Endothelial cell of umbilical vein (primary cell): Measurements from ENCODE around the gene OSBPL6. TPM values are rescaled to one million over a fixed set of nuclear protein-coding genes. Genes with fewer than 3 reads are reported as not detected.

ENCODE experiments used
- BruUV-seq: library from RNA; stranded (reverse); fragments of 400-500 nt; replicated peaks from 2 replicates; lab custom pipeline; 2021; lab: Mats Ljungman, UMichigan
- CTCF ChIA-PET: fragments of 300-600, 350-600 bp; sonication (Branson Sonifier 250); formaldehyde crosslinking; loops from one replicate; lab custom pipeline; 2021; ENCODE audit warnings: antibody characterized with exemption, inconsistent platforms; lab: Charles Lee
- POLR2A ChIA-PET: fragments of 300-600, 350-600 bp; sonication (Branson Sonifier 250); formaldehyde crosslinking; loops from one replicate; lab custom pipeline; 2021; ENCODE audit warnings: antibody characterized with exemption, inconsistent platforms; lab: Charles Lee
- DNase-seq: peaks from one replicate; pipeline ENCODE4 v3.0.0-alpha.2; 2011; ENCODE audit warnings: low read depth, low spot score
- FAIRE-seq: peaks from 2 replicates; lab custom pipeline; 2011; peaks lifted over from hg19 to GRCh38; lab: Jason Lieb, UNC
- H2AFZ ChIP-seq: 2 replicates; pipeline ENCODE4 v1.6.0; 2012; ENCODE audit warnings: low read depth, low read length, control low read depth, inconsistent platforms
- H3K27ac ChIP-seq: 2 replicates; pipeline ENCODE4 v1.5.1; 2011; ENCODE audit warnings: low read depth, mild to moderate bottlenecking, control low read depth, low read length, moderate library complexity; ENCODE audit not compliant: insufficient read depth
- H3K27me3 ChIP-seq, 2 experiments: 2 replicates each; pipeline versions ENCODE4 v1.6.0 to v1.6.1; 2011; ENCODE audit warnings: low read length in 2 of 2, mixed read lengths in 1 of 2; ENCODE audit not compliant: control insufficient read depth in 2 of 2, insufficient read depth in 2 of 2
- H3K36me3 ChIP-seq, 2 experiments: 2 replicates in 1 of 2; 3 replicates in 1 of 2; pipeline ENCODE4 v1.5.1; 2011; ENCODE audit warnings: low read length in 2 of 2, mild to moderate bottlenecking in 1 of 2, moderate library complexity in 1 of 2; ENCODE audit not compliant: control insufficient read depth in 2 of 2, insufficient read depth in 2 of 2; ENCODE audit errors: extremely low read depth in 1 of 2
- H3K4me1 ChIP-seq: 3 replicates; pipeline ENCODE4 v1.5.1; 2011; ENCODE audit warnings: mild to moderate bottlenecking, low read length; ENCODE audit not compliant: control insufficient read depth, insufficient read depth; ENCODE audit errors: extremely low read depth
- H3K4me2 ChIP-seq: 2 replicates; pipeline ENCODE4 v1.6.1; 2011; ENCODE audit warnings: low read length, control low read depth, mixed read lengths; ENCODE audit not compliant: insufficient read depth
- H3K4me3 ChIP-seq, 3 experiments: fragments of 200-600 bp in 1 of 3; sonication (generic), shearing (Covaris generic) in 1 of 3; replicated peaks in 1 of 3; 2 replicates each; pipeline ENCODE4 v1.5.1; 2011 to 2016; ENCODE audit warnings: control low read depth in 3 of 3, low read length in 3 of 3, mild to moderate bottlenecking in 2 of 3, inconsistent platforms in 1 of 3, low read depth in 1 of 3, moderate library complexity in 1 of 3; ENCODE audit not compliant: insufficient read depth in 1 of 3
- H3K79me2 ChIP-seq: 2 replicates; pipeline ENCODE4 v1.6.0; 2012; ENCODE audit warnings: low read length, inconsistent platforms; ENCODE audit not compliant: control insufficient read depth, insufficient read depth
- H3K9ac ChIP-seq: replicated peaks from 2 replicates; pipeline ENCODE3; 2011; ENCODE audit warnings: low read length, control low read depth; ENCODE audit not compliant: insufficient read depth; ENCODE audit errors: extremely low read depth
- H3K9me1 ChIP-seq: replicated peaks from 3 replicates; pipeline ENCODE4 v1.6.0; 2011; ENCODE audit warnings: mild to moderate bottlenecking, low read length; ENCODE audit not compliant: control insufficient read depth, insufficient read depth; ENCODE audit errors: extremely low read depth
- H3K9me3 ChIP-seq: replicated peaks from 2 replicates; pipeline ENCODE4 v1.5.1; 2012; ENCODE audit warnings: low read length, inconsistent platforms; ENCODE audit not compliant: control insufficient read depth, insufficient read depth
- H4K20me1 ChIP-seq: replicated peaks from 2 replicates; pipeline ENCODE3; 2011; ENCODE audit warnings: mild to moderate bottlenecking, low read length; ENCODE audit not compliant: control insufficient read depth, insufficient read depth; ENCODE audit errors: extremely low read depth
- CTCF ChIP-seq, 2 donors: IDR thresholded peaks; 1 replicate in 1 of 2; 2 replicates in 1 of 2; pipeline ENCODE4 v1.5.1; 2011; ENCODE audit warnings: low read length in 2 of 2, mild to moderate bottlenecking in 2 of 2, moderate library complexity in 2 of 2, control low read depth in 1 of 2, inconsistent platforms in 1 of 2, low read depth in 1 of 2; ENCODE audit not compliant: insufficient read depth in 1 of 2; ENCODE audit errors: extremely low read depth in 1 of 2
- EZH2 ChIP-seq: IDR thresholded peaks from 2 replicates; pipeline ENCODE4 v1.6.1; 2012; ENCODE audit warnings: borderline replicate concordance, low read depth, mild to moderate bottlenecking, moderate library complexity, low read length, inconsistent platforms; ENCODE audit not compliant: severe bottlenecking
- FOS ChIP-seq: IDR thresholded peaks from 2 replicates; pipeline ENCODE4 v1.6.1; 2011; ENCODE audit warnings: mild to moderate bottlenecking, low read length, moderate library complexity, borderline replicate concordance; ENCODE audit not compliant: insufficient read depth
- GATA2 ChIP-seq: IDR thresholded peaks from 2 replicates; pipeline ENCODE4 v1.7.0; 2011; ENCODE audit warnings: low read depth, mild to moderate bottlenecking, moderate library complexity, mixed read lengths, low read length; ENCODE audit not compliant: insufficient read length, insufficient read depth
- JUN ChIP-seq: IDR thresholded peaks from 2 replicates; pipeline ENCODE4 v1.6.1; 2011; ENCODE audit warnings: borderline replicate concordance, low read depth; ENCODE audit not compliant: insufficient read length, insufficient read depth
- MAX ChIP-seq: IDR thresholded peaks from 2 replicates; pipeline ENCODE4 v1.6.1; 2011; ENCODE audit not compliant: insufficient read depth, insufficient read length
- MYC ChIP-seq: IDR thresholded peaks from one replicate; pipeline ENCODE4 v1.6.1; 2011; ENCODE audit warnings: mild to moderate bottlenecking, low read depth, low read length
- POLR2A ChIP-seq: IDR thresholded peaks from 2 replicates; pipeline ENCODE4 v1.6.1; 2012; ENCODE audit warnings: low read depth, mild to moderate bottlenecking, control low read depth, low read length
- POLR2AphosphoS5 ChIP-seq: IDR thresholded peaks from 2 replicates; pipeline ENCODE4 v1.6.1; 2012; ENCODE audit warnings: low read depth, mild to moderate bottlenecking, control low read depth, low read length, moderate library complexity; ENCODE audit not compliant: insufficient read depth
- dilution Hi-C: fragments of 300-500 bp; cut with MboI; formaldehyde crosslinking; loops from one replicate; pipeline ENCODE4 v1.15.0; 2019; ENCODE audit warnings: low sequenced_read_pairs; ENCODE audit not compliant: extremely low pct_ligation_motif_present
- intact Hi-C: fragments of 100-400 bp; cut with micrococcal nuclease; formaldehyde crosslinking; loops from one replicate; pipeline ENCODE4 v1.10.0; 2022
- polyA plus RNA-seq, 4 experiments: library from polyadenylated mRNA; depleted of rRNA in 3 of 4; stranded (reverse) in 3 of 4; unstranded in 1 of 4; fragments of >200 nt; gene quantifications; 2 replicates each; pipeline versions ENCODE4 v1.2.1 to v1.2.3, GENCODE V29; 2011 to 2012; ENCODE audit warnings: missing spikeins in 1 of 4
- total RNA-seq: library from RNA; stranded (reverse); gene quantifications from 2 replicates; pipeline ENCODE4 v1.2.3, GENCODE V29; 2021

Gene OSBPL6
- total and polyA plus RNA-seq, 2 donors (not counting 3 experiments of a cell fraction or from before 2014, with no cell fraction given): 1.5 to 2.3 TPM

GRCh38 chr2:178256382-178257042 lies 62.2 kb downstream of the OSBPL6 start:
- ChIA-PET CTCF (interaction anchor here (0.9 to 1.4 kb wide), 4 partner anchors 10 to 24 kb away, joined by 3 to 4 read pairs (median 3); no protein-coding TSS in a partner anchor), POLR2A (no interaction called here)
- dilution Hi-C loops (no loop called here), intact Hi-C loops (no loop called here)
- no peak overlapping the region for H3K4me3 ChIP-seq
- H3K79me2 ChIP-seq: no peaks in the 10 kb centered on the region
- no peak overlapping the region for H3K9ac ChIP-seq
- H3K4me2 ChIP-seq: no peak overlapping the region
- H3K4me1 ChIP-seq: no peaks in the 10 kb centered on the region
- H3K27ac ChIP-seq: no peak overlapping the region
- H3K9me3 ChIP-seq: no peaks in the 10 kb centered on the region
- FAIRE-seq (no peak), DNase-seq (no peak)
- H3K27me3 ChIP-seq: no peaks in the 10 kb centered on the region
- BruUV-seq: no TSS peak
- TF ChIP-seq CTCF (IDR thresholded peaks at IDR 0.05; ENCODE audit: extremely low read depth in 1 of 2, insufficient read depth in 1 of 2, low read depth in 1 of 2, low read length in 2 of 2) (no peak), EZH2 (no peak), MAX (no peak), POLR2AphosphoS5 (no peak), FOS (no peak), POLR2A (no peak), MYC (no peak), GATA2 (no peak), JUN (no peak)
- H2AFZ ChIP-seq: no peak overlapping the region
- H3K36me3 ChIP-seq: no peaks in the 10 kb centered on the region
- no peaks in the 10 kb centered on the region for H4K20me1 ChIP-seq
- no peaks in the 10 kb centered on the region for H3K9me1 ChIP-seq
